ENCODE results near the gene TCERG1L.

The TCERG1L gene

GRCh38 chr10:131226446-131227162 is 84.9 kb downstream of the TCERG1L start:
- DNase-seq (ENCODE audit: low spot score): no peak

- no peak for DNase-seq (ENCODE audit: low spot score)
These were observed 87.4 kb downstream of the TCERG1L start for GRCh38 chr10:131224106-131224505.

GRCh38 chr10:131223422-131223821 is 88.1 kb downstream of the TCERG1L start:
- DNase-seq (ENCODE audit: low spot score): no peak

- DNase-seq (ENCODE audit: low spot score): no peak
These were observed 88.5 kb downstream of the TCERG1L start for GRCh38 chr10:131222986-131223385.

GRCh38 chr10:131221632-131222277 is 89.8 kb downstream of the TCERG1L start:
- DNase-seq (ENCODE audit: low spot score): no peak

- no peak for DNase-seq (ENCODE audit: low spot score)
These were observed 90.8 kb downstream of the TCERG1L start for GRCh38 chr10:131220601-131221171.

- no peak for DNase-seq (ENCODE audit: low spot score)
These were observed 91.5 kb downstream of the TCERG1L start for GRCh38 chr10:131219955-131220489.

- no peak for DNase-seq (ENCODE audit: low spot score)
These were observed 92.0 kb downstream of the TCERG1L start for GRCh38 chr10:131219584-131219886.

- DNase-seq (ENCODE audit: low spot score): no peak
These were observed 92.5 kb downstream of the TCERG1L start for GRCh38 chr10:131218811-131219583.

GRCh38 chr10:131216681-131217230 is 94.8 kb downstream of the TCERG1L start:
- no peak for DNase-seq (ENCODE audit: low spot score)

- DNase-seq (ENCODE audit: low spot score): no peak
These were observed 95.7 kb downstream of the TCERG1L start for GRCh38 chr10:131215776-131216175.

GRCh38 chr10:131214521-131215244 is 96.8 kb downstream of the TCERG1L start:
- no peak for DNase-seq (ENCODE audit: low spot score)

- DNase-seq (ENCODE audit: low spot score): no peak
These were observed 97.6 kb downstream of the TCERG1L start for GRCh38 chr10:131213741-131214505.

GRCh38 chr10:131212763-131213325 is 98.7 kb downstream of the TCERG1L start:
- no peak for DNase-seq (ENCODE audit: low spot score)

GRCh38 chr10:131211965-131212619 is 99.4 kb downstream of the TCERG1L start:
- DNase-seq (ENCODE audit: low spot score): no peak

GRCh38 chr10:131211559-131211958 is 100.0 kb downstream of the TCERG1L start:
- DNase-seq (ENCODE audit: low spot score): no peak

GRCh38 chr10:131211146-131211545 is 100.4 kb downstream of the TCERG1L start:
- no peak for DNase-seq (ENCODE audit: low spot score)

GRCh38 chr10:131210181-131210580 is 101.3 kb downstream of the TCERG1L start:
- no peak for DNase-seq (ENCODE audit: low spot score)

GRCh38 chr10:131207584-131208532 is 103.7 kb downstream of the TCERG1L start:
- DNase-seq (ENCODE audit: low spot score): no peak

Measured in D341Med (cell line).